GM12878 (cell line): ENCODE results near the gene TAF4. TPM values are rescaled to one million over a fixed set of nuclear protein-coding genes. Genes with fewer than 3 reads are reported as not detected.
A peak's percentile ranks its signal among the peaks of the same experiment; 100 is the strongest.

Experiments
- CBX3 ChIP-seq: fragments of 200-600 bp; sonication (generic); IDR thresholded peaks from 2 replicates; pipeline ENCODE4 v1.6.1; 2016; ENCODE audit warnings: low read depth, borderline replicate concordance
- CHD2 ChIP-seq: IDR thresholded peaks from 2 replicates; pipeline ENCODE4 v1.6.1; 2011; ENCODE audit warnings: low read depth, low read length, improper control_type of control experiment, borderline replicate concordance
- CREM ChIP-seq: IDR thresholded peaks from 2 replicates; pipeline ENCODE4 v1.6.1; 2014; ENCODE audit warnings: antibody characterized with exemption, low read depth
- DPF2 ChIP-seq: fragments of 450-650 bp; IDR thresholded peaks from 2 replicates; pipeline ENCODE4 v1.6.1; 2017; ENCODE audit warnings: mild to moderate bottlenecking
- ELK1 ChIP-seq: IDR thresholded peaks from 2 replicates; pipeline ENCODE4 v1.6.1; 2012; ENCODE audit warnings: low read depth, low read length, improper control_type of control experiment
- FOXM1 ChIP-seq: IDR thresholded peaks from 2 replicates; pipeline ENCODE4 v1.6.1; 2012; ENCODE audit warnings: low read depth, mild to moderate bottlenecking, inconsistent platforms, low read length, moderate library complexity
- GATAD2B ChIP-seq: fragments of 450-650 bp; conservative IDR thresholded peaks from 2 replicates; pipeline ENCODE4 v1.6.1; 2017; ENCODE audit warnings: low read depth, mild to moderate bottlenecking, moderate library complexity
- MXI1 ChIP-seq: fragments of 150-350 bp; IDR thresholded peaks from 2 replicates; pipeline ENCODE4 v1.6.1; 2011; ENCODE audit warnings: low read depth, mild to moderate bottlenecking, inconsistent platforms, low read length, improper control_type of control experiment
- NBN ChIP-seq: fragments of 450-650 bp; IDR thresholded peaks from 2 replicates; pipeline ENCODE4 v1.6.1; 2016
- NFXL1 ChIP-seq: fragments of 450-650 bp; IDR thresholded peaks from 2 replicates; pipeline ENCODE4 v1.6.1; 2017; ENCODE audit warnings: antibody characterized with exemption, mild to moderate bottlenecking, borderline replicate concordance
- RAD21 ChIP-seq: IDR thresholded peaks from 2 replicates; pipeline ENCODE4 v1.6.1; 2011; ENCODE audit warnings: mild to moderate bottlenecking, low read depth, low read length, moderate library complexity; ENCODE audit not compliant: insufficient read depth
- RAD51 ChIP-seq: fragments of 450-650 bp; IDR thresholded peaks from 2 replicates; pipeline ENCODE4 v1.6.1; 2016; ENCODE audit warnings: moderate library complexity, mild to moderate bottlenecking, inconsistent platforms
- SIN3A ChIP-seq: IDR thresholded peaks from 2 replicates; pipeline ENCODE4 v1.6.1; 2012; ENCODE audit warnings: low read depth, low read length, improper control_type of control experiment
- SMC3 ChIP-seq: IDR thresholded peaks from 2 replicates; pipeline ENCODE4 v1.6.1; 2011; ENCODE audit warnings: low read length, improper control_type of control experiment, borderline replicate concordance
- USF1 ChIP-seq: IDR thresholded peaks from 2 replicates; pipeline ENCODE4 v1.6.1; 2011; ENCODE audit warnings: borderline replicate concordance, low read depth, mild to moderate bottlenecking, moderate library complexity, mixed read lengths, low read length; ENCODE audit not compliant: insufficient read depth; ENCODE audit errors: extremely low read length
- YY1 ChIP-seq: IDR thresholded peaks from 2 replicates; pipeline ENCODE4 v1.6.1; 2011; ENCODE audit warnings: low read depth, mild to moderate bottlenecking, low read length
- polyA plus RNA-seq, 11 experiments: library from polyadenylated mRNA; depleted of rRNA in 4 of 11; unstranded in 6 of 11; stranded (reverse) in 5 of 11; fragments of >200 nt; fragmentation: Nextera tagmentation in 4 of 11; fragmentation: Illumina TruSeq in 1 of 11; extraction: Ambion mirVana in 4 of 11; extraction: Trizol in 1 of 11; gene quantifications; 1 replicate in 1 of 11; 2 replicates in 10 of 11; pipeline versions ENCODE4 v1.2.1 to v1.2.3, GENCODE V29; 2011 to 2016; ENCODE audit warnings: inconsistent platforms in 2 of 11, missing spikeins in 2 of 11, low read depth in 1 of 11
- total RNA-seq, 4 experiments: library from RNA; depleted of rRNA in 3 of 4; stranded (reverse); fragments of >200 nt in 3 of 4; fragmentation: Illumina TruSeq in 1 of 4; extraction: Trizol in 1 of 4; gene quantifications; 2 replicates each; pipeline versions ENCODE4 v1.2.1 to v1.2.3, GENCODE V29; 2013 to 2021
- TF ChIP-seq, protein P1 (sequence below): IDR thresholded peaks from 2 replicates; pipeline ENCODE4 v1.6.1; 2012; ENCODE audit warnings: mild to moderate bottlenecking, low read depth, low read length
- TF ChIP-seq, protein P2 (sequence below): fragments of 450-650 bp; IDR thresholded peaks from 2 replicates; pipeline ENCODE4 v1.6.1; 2017; ENCODE audit warnings: low read depth, mild to moderate bottlenecking, moderate library complexity

Gene TAF4
- total and polyA plus RNA-seq, 10 of the 15 experiments (the other 5 are each of a cell fraction or from before 2014, with no cell fraction given) = 0.39 to 16.9 (median 3.4) TPM

DNA sequence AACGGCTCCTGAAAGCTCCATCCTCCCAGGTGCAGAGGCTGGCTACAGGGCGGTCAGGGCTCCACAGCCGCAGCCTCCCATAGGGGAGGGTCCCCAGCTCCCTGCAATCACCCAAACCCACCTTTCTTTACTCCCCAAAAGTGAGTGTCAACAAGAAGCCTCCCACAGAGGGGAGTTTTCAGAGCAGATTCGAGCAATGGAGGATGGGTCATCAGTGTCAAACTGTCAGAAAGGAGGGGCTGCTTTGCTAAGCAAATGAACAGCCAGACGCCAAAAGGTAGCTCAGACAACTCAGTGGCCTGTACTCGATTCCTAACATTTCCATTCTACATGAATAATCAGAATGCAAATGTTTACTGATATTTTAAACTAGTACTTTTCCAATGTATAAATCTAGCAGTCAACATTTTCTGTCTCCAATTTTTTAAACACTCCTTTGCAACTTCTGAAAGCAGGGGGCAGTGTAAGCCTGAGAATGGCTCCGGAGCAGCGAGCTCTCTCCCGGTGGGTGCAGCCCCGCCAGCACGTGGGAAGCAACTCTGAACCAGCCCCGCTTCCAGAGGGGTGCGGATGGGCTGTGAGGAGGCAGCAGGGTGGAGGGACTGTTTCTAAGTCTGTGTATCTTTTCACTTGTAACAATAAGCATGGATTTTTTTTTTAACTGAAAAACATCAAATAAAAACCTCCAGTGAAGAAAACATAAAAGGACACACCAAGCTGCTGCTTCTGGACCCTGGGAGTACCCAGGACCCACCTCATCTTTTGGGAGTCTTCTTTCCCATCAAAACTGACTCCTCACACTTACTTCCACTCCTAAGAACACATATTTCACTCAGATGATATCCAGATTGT lies 54.9 kb downstream of the TAF4 start (continued):
- TF ChIP-seq, protein P1, sequence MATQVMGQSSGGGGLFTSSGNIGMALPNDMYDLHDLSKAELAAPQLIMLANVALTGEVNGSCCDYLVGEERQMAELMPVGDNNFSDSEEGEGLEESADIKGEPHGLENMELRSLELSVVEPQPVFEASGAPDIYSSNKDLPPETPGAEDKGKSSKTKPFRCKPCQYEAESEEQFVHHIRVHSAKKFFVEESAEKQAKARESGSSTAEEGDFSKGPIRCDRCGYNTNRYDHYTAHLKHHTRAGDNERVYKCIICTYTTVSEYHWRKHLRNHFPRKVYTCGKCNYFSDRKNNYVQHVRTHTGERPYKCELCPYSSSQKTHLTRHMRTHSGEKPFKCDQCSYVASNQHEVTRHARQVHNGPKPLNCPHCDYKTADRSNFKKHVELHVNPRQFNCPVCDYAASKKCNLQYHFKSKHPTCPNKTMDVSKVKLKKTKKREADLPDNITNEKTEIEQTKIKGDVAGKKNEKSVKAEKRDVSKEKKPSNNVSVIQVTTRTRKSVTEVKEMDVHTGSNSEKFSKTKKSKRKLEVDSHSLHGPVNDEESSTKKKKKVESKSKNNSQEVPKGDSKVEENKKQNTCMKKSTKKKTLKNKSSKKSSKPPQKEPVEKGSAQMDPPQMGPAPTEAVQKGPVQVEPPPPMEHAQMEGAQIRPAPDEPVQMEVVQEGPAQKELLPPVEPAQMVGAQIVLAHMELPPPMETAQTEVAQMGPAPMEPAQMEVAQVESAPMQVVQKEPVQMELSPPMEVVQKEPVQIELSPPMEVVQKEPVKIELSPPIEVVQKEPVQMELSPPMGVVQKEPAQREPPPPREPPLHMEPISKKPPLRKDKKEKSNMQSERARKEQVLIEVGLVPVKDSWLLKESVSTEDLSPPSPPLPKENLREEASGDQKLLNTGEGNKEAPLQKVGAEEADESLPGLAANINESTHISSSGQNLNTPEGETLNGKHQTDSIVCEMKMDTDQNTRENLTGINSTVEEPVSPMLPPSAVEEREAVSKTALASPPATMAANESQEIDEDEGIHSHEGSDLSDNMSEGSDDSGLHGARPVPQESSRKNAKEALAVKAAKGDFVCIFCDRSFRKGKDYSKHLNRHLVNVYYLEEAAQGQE = no peak
- TF ChIP-seq CREM (no peak), NFXL1 (no peak), NBN (no peak), ELK1 (no peak), CHD2 (no peak), USF1 (peak; percentile 38), SIN3A (no peak), DPF2 (no peak), GATAD2B (no peak), RAD21 (peak; percentile 82), MXI1 (peak; percentile 59; the same call in 1 of the 2 replicates), SMC3 (peak; percentile 84), RAD51 (peak; percentile 62), YY1 (peak; percentile 59; the same call in 1 of the 2 replicates), FOXM1 (no peak), CBX3 (no peak)
- TF ChIP-seq, protein P2, sequence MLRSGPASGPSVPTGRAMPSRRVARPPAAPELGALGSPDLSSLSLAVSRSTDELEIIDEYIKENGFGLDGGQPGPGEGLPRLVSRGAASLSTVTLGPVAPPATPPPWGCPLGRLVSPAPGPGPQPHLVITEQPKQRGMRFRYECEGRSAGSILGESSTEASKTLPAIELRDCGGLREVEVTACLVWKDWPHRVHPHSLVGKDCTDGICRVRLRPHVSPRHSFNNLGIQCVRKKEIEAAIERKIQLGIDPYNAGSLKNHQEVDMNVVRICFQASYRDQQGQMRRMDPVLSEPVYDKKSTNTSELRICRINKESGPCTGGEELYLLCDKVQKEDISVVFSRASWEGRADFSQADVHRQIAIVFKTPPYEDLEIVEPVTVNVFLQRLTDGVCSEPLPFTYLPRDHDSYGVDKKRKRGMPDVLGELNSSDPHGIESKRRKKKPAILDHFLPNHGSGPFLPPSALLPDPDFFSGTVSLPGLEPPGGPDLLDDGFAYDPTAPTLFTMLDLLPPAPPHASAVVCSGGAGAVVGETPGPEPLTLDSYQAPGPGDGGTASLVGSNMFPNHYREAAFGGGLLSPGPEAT = no peak
